ENCODE results near the gene CYBC1.

Gene CYBC1

GRCh38 chr17:82400206-82400605 is 50.3 kb downstream of the CYBC1 start:
- peak overlapping the region; percentile 92 for H3K27ac ChIP-seq (replicated peaks)
- H3K27me3 ChIP-seq (ENCODE audit: insufficient read depth, poor library complexity, severe bottlenecking), result no peaks in the 10 kb centered on the region
- DNase-seq (ENCODE audit: low read depth in 1 of 2, low spot score in 1 of 2), result peak; percentile 53 to 86
- no peak overlapping the region for H3K4me3 ChIP-seq (replicated peaks; ENCODE audit: insufficient read depth, low read length)
- TF ChIP-seq, protein P1, sequence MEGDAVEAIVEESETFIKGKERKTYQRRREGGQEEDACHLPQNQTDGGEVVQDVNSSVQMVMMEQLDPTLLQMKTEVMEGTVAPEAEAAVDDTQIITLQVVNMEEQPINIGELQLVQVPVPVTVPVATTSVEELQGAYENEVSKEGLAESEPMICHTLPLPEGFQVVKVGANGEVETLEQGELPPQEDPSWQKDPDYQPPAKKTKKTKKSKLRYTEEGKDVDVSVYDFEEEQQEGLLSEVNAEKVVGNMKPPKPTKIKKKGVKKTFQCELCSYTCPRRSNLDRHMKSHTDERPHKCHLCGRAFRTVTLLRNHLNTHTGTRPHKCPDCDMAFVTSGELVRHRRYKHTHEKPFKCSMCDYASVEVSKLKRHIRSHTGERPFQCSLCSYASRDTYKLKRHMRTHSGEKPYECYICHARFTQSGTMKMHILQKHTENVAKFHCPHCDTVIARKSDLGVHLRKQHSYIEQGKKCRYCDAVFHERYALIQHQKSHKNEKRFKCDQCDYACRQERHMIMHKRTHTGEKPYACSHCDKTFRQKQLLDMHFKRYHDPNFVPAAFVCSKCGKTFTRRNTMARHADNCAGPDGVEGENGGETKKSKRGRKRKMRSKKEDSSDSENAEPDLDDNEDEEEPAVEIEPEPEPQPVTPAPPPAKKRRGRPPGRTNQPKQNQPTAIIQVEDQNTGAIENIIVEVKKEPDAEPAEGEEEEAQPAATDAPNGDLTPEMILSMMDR (IDR thresholded peaks at IDR 0.05; ENCODE audit: insufficient read depth, low read length), result no peak
- peak; percentile 74 for TF ChIP-seq POLR2AphosphoS5 (IDR thresholded peaks at IDR 0.05; ENCODE audit: low read depth)
- TF ChIP-seq, protein P2, sequence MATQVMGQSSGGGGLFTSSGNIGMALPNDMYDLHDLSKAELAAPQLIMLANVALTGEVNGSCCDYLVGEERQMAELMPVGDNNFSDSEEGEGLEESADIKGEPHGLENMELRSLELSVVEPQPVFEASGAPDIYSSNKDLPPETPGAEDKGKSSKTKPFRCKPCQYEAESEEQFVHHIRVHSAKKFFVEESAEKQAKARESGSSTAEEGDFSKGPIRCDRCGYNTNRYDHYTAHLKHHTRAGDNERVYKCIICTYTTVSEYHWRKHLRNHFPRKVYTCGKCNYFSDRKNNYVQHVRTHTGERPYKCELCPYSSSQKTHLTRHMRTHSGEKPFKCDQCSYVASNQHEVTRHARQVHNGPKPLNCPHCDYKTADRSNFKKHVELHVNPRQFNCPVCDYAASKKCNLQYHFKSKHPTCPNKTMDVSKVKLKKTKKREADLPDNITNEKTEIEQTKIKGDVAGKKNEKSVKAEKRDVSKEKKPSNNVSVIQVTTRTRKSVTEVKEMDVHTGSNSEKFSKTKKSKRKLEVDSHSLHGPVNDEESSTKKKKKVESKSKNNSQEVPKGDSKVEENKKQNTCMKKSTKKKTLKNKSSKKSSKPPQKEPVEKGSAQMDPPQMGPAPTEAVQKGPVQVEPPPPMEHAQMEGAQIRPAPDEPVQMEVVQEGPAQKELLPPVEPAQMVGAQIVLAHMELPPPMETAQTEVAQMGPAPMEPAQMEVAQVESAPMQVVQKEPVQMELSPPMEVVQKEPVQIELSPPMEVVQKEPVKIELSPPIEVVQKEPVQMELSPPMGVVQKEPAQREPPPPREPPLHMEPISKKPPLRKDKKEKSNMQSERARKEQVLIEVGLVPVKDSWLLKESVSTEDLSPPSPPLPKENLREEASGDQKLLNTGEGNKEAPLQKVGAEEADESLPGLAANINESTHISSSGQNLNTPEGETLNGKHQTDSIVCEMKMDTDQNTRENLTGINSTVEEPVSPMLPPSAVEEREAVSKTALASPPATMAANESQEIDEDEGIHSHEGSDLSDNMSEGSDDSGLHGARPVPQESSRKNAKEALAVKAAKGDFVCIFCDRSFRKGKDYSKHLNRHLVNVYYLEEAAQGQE (IDR thresholded peaks at IDR 0.05; ENCODE audit: insufficient replicate concordance, low read depth), result no peak

- H3K27me3 ChIP-seq (ENCODE audit: insufficient read depth, poor library complexity, severe bottlenecking), result no peaks in the 10 kb centered on the region
- no peak overlapping the region for H3K4me3 ChIP-seq (replicated peaks; ENCODE audit: insufficient read depth, low read length)
- TF ChIP-seq POLR2AphosphoS5 (IDR thresholded peaks at IDR 0.05; ENCODE audit: low read depth), result no peak
- no peak for TF ChIP-seq GABPA (IDR thresholded peaks at IDR 0.05; ENCODE audit: low read depth)
- TF ChIP-seq SPI1 (IDR thresholded peaks at IDR 0.05; ENCODE audit: borderline replicate concordance, low read depth), result no peak
- TF ChIP-seq, protein P2 (IDR thresholded peaks at IDR 0.05; ENCODE audit: insufficient replicate concordance, low read depth), result no peak
- TF ChIP-seq, protein P1 (IDR thresholded peaks at IDR 0.05; ENCODE audit: insufficient read depth, low read length), result no peak
- peak; percentile 42 to 53 for DNase-seq (ENCODE audit: low read depth in 1 of 2, low spot score in 1 of 2)
- H3K27ac ChIP-seq (replicated peaks), result peak overlapping the region; percentile 92
Measured at GRCh38 chr17:82399601-82400101, 50.9 kb downstream of the CYBC1 start.

DNA sequence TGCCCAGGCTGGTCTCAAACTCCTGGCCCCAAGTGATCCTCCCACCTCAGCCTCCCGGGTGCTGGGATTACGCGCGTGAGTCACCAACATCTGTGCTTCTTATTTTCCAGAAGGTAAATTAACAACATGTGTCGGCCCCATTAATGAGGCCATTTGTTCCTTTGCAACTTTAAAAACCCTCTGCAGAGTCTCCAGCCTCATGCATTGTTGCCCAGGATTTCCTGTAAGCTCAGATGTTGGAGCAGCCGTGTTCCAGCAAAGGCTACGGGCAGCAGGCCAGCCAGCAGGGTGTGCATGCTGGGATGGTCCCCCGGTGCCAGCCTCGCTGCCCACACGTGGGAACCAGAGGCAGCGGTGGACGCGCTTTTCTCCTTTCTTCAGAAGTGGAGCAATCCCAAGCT is 51.5 kb downstream of the CYBC1 start:
- Histone ChIP-seq H3K27ac (replicated peaks) (peak overlapping the region; percentile 92), H3K4me3 (replicated peaks; ENCODE audit: insufficient read depth, low read length) (no peak overlapping the region), H3K27me3 (ENCODE audit: insufficient read depth, poor library complexity, severe bottlenecking) (no peaks in the 10 kb centered on the region)
- peak in 1 of 2 experiments; percentile 38 for DNase-seq (ENCODE audit: low read depth in 1 of 2, low spot score in 1 of 2)
- TF ChIP-seq, protein P1 (IDR thresholded peaks at IDR 0.05; ENCODE audit: insufficient read depth, low read length), result no peak
- TF ChIP-seq SPI1 (IDR thresholded peaks at IDR 0.05; ENCODE audit: borderline replicate concordance, low read depth), result no peak
- TF ChIP-seq, protein P2 (IDR thresholded peaks at IDR 0.05; ENCODE audit: insufficient replicate concordance, low read depth), result no peak
- TF ChIP-seq POLR2AphosphoS5 (IDR thresholded peaks at IDR 0.05; ENCODE audit: low read depth), result no peak
- TF ChIP-seq GABPA (IDR thresholded peaks at IDR 0.05; ENCODE audit: low read depth), result no peak

Measured in HL-60 (cell line).